ENCODE data around the gene RFT1.

Gene RFT1

DNA sequence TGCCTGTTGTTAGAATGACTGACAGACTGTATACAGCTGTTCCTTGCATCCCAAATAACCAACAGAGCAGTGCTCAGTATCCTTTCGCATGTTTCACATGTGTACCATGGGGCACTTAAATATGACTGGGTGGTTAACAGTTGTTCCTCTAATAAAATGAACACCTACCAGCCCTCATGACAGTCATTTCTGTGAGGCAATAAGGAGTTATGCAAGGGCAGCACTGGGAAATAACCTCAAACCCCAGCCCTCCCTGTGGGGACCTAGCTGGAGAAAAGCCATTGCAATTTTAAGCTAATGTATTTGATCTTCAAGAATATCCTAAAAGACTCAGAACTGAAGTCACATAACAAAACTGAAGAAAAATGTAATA lies 7.3 kb downstream of the RFT1 start:
- no peak for DNase-seq

DNA sequence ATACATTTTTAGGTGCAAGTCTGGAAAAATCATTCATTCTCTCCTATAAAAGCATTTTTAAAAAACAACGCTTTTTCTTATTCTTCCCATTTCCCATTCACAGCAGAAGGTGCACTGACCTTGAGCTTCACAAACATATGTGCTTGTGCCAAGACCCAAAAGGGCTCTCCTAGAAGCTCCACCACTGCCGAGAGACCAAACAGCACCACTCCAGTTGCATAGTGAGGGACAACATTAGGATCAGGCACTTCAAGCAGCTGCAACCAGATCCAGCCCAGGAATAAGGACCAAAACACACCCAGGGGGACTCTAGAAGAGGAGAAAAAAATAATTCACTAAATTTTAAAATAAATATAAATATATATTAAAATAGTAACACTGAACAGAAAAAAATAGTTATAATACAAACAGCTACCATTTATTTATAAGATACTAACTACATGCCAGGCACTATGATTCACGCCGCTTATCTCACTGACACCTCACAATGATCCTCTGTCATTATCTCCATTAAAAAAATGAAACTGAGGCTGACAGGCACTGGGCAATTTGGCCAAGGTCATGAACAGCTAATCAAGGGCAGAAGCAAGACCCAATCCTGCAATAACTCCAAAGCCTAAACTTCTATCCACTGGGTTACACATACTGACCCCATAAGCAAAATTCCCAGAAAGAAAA lies 7.8 kb downstream of the RFT1 start:
- no peak for DNase-seq

DNA sequence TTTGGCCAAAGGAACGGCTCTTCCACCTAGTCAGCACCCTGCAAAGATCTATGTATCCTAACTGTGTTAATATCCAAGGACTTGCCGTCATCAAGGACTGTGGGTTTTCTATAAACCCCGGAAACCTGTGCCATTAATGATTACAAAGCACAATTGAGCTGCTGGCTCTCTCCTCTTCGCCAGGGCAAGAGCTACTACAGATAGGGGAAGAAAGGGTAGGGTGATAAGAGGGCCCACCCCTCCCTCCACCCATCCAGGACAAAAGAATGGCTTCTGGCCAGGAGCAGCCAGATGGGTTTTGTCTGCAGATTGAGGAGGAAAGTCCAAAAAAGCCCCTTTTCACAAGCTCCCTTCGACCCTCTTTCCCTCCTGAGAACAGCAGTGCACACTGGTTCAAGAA lies 9.9 kb downstream of the RFT1 start:
- no peak for DNase-seq

DNA sequence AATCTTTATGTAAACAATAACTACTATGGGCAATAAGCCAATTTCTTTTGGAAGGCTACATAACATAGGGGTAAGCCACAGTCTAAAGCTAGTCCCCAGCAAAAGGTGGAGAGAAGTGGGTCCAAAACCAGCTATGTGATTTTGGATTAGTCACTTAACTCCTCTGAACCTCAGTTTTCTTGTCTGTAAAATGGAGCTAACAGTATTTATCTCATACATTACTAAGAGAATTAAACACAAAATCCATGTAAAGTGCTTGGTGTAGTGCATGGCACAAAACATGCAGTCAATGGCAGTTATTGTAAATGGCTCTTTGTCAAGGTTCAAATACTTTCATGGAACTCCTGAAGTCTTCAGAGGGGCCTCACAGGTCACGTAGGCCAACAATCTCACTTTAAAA lies 13.3 kb downstream of the RFT1 start:
- no peak for DNase-seq

DNA sequence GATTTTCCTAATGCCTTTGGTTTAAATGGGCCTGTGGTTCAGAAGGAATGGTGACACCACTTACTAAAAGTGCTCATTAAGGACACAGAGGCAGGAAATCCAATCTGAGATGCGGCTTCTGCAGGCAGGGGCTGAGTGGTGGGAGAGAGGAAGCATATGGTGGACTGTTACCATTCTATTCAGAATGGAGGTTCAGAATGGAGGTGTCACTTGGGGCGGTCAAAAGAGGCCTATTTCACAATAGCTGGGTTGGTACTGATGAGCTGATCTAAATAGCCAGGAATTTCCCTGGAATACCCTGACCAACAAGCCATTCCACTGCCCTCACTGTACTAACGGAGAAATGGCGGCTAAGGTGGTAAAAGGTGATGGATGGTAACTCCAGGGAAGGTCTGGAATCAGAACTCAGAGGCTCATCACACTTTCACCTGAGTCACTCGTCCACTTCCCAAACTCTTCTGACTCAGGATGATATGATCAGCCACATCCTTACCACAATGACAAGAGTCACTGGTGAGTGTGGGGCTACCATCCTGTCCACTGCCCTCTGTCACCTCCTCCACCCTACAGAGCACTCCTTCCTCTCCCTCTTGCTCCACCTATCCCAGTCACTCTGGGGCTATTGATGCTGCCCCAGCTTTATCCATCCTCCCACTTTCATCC lies 15.7 kb downstream of the RFT1 start:
- peak; percentile 60 for DNase-seq

DNA sequence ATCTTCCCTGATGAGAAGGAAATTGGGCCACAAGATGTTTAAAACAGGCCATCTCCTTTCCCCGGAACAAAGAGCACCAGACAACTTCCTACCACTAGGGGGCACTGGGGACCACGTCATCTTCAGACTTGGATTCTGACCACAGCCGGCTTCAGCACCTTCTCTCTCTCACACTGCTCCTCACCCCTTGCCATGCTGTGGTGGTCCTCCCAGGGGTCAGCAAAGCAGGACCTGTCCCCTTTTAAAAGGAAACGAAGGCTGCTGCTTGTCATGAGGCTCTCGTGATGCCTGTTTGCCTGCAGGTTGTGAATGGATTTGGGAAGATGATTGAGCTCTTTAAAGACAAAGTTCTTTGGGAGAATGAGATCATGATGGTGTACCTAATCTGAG lies 16.2 kb downstream of the RFT1 start:
- DNase-seq = peak; percentile 86

DNA sequence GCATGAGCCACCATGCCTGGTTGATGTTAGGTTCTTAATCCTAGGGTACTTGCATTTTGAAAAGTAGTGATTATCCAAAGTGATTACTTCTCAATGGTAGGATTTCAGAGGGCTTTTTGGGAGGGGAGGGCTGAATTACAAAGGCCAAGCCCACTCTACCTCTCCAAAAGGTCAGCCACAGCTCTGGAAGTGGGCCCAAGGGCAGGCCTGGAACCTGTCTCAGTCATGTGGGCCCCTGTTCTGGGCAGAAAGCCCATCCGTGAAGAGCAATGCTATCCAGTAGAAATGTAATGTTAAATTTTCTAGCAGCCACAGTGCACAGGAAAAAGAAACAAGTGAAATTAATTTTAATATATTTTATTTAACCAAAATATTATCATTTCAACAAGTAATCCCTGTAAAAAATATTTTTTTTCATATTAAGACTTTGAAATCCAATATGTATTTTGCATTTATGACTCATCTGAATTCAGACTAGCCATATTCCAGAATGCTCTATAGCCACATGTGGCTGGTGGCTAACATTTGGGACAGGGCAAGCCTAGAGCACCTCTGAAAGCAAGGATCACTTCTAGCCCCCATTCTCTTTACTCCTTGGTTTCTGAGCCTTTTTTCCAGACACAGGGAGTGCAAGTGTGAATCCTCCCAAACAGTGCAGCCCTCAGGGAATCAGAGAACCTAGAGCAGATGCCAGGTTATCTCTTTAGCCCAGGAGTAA lies 16.8 kb downstream of the RFT1 start:
- no peak for DNase-seq

DNA sequence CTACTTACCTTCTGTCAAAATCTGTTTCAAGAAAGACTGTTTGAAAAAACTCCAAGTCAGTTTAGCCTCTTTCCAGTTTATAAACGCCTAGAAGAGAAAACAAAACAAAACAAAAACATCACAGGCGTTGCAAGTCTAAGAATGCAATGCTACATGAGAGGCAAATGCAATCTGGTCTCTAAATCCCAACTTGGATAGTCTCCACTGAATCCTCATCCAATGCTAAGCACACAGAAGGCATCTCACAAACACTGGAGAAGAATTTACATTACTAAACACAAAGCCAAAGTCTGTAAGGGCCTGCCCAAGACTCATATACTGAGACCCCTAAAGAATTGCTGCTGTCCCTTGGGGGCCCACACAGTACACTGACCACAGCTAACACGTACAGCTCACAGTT lies 18.4 kb downstream of the RFT1 start:
- DNase-seq = no peak

DNA sequence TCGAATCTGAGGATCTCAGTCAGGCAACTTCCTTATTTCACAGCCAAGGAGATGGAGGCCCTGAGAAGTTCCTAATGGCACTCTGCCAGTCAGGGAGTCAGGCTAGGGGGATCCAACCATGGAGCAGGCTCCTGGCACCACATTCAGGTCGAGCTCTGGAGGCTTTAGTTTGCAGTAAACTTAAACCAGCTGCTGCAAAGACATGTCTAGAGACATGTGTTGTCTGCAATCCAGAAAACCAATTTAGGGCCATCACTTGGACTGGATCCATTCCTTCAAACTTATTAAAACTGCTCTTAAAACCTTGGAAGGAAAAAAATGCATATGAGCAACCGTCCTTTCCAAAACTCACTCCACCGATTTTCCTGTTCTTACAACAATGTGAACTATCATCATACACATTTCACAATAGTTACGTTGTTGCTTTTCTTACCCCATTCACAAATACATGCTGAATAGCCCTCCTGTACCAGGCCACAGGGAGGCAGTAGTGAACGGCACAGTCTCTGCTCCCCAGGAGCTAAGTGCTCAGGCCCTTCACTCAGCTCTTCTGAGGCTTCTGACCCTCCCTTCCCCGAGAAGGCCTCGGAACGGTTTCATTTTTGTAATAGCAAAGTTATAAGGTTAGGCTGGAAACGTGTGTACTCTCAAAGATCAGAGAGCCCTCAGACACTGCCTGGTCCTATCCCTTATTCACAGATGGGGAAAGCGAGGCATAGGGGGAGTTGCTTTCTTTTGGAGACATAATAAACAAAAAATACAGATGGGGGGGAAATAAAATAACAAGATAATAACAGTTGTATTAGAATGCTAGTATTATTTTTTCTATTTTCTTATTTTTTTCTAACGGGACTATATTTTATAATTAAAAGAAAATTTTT lies 20.1 kb downstream of the RFT1 start:
- DNase-seq = peak; percentile 81

DNA sequence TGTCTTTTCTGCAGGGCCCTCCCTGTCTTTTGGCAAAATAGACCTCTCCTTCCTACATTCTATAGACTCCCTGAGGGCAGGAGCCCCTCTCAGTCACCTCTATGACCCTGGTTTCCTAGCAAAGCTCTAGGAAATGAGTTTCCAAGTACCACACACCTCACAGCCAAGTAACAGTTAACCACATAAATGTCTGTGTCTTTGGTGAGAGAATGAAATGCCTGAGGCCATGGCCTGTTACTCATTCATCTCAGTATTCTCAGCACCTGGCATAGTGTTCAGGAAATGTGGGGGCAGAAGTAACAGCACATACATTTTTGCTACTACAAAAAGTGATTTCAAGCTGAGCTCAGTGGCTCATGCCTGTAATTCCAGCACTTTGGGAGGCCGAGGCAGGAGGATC lies 21.0 kb downstream of the RFT1 start:
- DNase-seq = peak; percentile 80

DNA sequence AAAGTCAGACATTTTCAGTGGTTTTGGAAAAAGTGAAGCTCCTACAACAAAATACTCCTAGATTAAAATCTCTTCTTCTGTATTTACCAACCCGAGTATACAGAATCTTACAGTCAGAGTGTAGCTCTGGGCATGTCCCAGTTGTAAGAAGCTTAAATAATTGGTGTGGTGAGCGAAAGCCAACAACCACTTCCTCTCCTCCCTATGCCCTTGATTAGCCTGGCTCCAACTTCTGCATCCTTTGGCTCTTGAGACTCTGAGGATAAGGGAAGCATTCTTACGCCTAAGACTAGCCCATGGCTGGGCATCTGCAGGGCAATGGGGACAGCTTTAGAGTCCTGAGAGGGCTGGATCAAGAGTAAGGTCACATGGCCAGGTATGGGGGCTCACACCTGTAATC lies 25.5 kb downstream of the RFT1 start:
- DNase-seq = peak; percentile 10

DNA sequence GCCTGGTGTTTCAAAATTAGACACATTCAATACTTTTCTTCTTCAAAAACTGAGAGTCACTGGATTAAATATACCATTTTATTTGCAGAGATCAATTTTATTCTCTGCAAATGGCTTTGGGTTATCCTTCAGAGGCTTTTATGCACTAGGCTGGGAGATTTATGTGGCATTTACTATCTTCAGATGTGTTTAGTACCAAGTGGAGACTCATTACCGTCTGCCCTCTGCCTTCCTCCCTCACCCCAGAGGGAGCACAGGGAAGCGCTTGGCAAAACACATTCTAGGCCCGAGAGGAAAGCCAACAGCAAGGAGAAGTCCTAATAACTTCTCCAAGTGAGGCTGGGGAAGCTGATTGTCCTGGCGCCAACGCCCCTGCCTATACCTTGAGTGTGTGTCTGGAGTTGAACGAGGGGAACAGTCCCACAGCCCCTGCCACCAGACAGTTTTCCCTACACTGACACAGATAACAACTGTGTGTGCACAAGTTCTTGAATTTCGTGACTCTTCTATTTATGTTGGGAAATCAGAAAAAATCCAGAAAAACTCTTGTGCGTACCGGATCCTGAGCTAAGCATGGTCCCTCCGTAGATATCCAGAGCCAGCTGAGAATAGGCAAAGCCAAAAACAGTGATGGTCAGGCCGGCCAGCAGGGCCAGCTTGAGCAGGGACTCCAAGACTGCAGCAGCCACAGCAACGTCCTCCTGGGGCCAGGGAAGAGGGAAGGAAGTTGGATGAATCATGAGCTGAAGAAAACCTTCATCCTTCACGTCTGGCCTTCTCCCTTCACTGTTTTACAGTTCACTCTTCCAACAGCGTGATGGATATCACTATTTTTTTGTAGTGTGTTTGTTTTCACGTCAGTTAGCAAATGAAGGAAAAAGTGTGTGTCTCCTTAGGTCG lies 26.6 kb downstream of the RFT1 start:
- DNase-seq = no peak

DNA sequence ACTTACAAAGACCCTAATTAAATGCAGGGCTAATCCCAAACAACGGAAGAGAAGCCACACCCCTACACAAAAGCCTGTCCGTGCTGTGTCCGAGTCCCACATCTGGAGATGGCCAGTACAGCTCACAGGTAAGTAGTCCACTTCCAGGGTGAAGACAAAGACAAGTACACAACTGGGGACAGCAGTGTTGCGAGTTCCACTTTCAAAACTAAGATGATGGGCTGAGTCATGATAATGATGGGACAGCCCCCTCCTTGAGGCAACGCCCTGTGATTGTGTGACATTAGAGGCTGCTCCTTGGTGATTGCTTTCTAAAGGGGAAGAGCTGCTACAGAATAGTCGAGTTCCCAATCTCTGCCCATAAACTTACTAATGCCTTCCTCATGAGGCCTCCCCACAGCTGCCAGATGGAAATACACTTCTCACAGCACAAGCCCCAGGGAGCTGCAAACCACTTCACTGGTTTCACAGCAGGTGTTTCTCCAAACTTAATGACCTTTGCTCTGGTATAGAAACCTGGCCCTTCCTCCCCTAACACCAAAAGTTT lies 27.6 kb downstream of the RFT1 start:
- DNase-seq = peak; percentile 77

DNA sequence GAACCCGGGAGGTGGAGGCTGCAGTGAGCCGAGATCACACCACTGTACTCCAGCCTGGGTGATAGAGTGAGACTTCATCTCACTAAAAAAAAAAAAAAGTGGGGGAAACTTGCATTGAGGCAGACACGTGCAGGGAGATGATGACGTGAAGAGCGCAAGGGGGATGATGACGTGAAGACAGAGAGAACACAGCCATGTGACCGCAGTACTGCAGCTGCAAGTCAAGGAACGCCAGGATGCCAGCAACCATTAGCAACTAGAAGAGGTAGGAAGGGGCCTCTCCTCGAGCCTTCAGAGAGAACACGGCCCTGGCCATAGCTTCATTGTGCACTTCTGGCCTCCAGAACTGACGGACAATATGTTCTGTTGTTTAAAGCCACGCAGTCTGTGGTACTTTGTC lies 28.3 kb downstream of the RFT1 start:
- DNase-seq = no peak

DNA sequence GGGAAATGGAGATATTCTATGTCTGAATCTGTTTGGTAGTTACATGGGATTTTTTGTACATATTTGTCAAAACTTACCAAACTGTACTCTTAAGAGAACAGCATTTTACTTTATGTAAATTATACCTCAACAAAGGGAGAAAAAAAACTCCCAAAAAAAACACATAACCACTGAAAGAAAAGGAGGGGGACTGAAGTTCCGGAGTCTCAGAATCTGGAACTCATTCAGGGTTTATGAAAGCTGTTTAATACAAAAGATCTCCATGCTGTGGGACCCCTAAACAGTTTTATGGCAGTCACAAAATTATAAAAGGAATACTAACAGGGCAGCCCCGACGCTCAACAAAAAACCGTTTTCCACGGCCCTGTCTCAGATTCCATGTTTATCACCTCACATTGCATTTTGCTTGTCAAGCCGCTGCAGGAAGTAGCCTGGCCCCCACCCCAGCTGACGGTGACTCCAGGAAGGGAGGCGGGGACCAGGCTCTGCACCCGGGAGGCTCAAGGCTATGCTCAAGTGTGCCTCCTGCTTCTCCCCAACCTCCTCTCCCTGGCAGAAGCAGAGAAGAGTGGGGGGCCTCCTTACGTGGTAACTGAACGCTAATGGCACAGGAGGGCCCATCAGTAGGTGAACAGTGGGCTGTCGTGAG lies 29.3 kb downstream of the RFT1 start:
- DNase-seq = no peak

DNA sequence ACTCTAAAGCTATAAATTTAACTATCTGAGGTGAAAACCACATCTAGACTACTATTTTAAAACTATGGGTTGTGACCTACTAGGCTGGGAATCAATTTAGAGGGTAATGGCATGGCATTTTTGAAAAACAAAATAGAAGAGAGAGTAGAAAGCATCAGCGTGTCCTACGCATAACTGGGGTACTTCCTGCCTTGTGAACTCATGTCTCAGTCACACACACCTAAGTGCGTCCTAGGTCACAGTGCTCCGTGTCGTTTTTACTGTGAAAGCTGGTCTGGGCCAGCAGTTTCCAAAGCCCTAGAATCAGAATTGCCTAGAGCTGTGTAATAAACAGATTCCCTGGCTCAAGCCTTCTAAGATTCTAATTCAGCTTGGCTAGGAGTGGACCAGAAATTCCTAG lies 32.3 kb downstream of the RFT1 start:
- DNase-seq = no peak

DNA sequence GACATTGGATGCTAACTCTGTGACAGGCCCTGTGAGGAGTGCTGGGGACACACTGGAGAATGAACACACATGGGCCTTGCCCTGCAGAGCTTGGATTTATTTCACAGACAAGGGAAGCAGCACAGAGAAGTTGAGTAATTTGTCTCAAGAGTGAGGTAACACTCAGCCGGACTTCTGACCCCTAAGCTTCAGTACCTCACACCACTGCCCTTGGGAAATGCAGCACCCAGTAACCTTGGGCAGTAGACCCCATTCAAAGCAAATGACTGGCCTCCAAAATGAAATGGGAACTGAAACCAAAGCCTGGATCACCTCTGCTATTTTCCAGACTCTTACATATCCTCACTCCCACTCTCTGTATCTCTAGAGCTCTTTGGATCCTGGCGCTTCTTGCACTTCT lies 37.3 kb downstream of the RFT1 start:
- DNase-seq = no peak

DNA sequence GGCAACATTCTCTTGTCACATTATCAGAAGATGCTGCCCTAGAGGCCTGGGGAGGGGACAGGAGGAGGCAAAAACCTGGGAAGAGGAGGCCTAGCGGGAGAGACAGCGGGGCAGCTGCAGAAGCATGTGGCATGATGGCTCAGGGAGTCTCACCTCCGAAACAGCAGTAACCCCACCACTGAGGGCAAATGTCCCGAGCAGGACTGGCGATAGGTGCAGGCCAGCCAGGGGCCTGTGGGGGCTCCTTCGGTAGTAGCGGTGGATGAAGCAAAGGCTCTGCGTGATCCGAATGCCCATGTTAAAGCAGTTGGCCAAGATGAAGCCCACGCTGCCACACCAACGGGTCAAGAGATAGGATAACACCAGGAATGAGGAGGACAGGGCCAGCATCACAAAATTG lies 38.0 kb downstream of the RFT1 start:
- no peak for DNase-seq

DNA sequence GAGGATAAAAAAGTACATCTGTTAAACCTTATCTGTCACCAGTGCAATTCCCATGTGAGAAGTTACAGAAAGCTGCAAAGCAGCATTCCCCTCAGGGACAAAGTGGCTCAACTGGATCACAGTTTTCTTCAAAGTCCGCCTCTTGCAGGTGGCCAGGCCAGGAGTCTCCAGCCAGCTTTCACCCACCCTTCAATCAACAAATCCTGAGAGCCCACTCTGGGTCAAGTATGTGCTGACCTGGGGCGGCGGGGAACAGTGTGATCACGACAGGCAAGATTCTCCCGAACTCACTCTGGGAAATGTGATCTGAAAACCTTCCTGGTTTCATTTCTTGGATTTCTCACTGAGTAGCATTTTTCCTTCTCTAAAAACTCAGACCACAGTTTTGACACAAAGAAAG lies 39.2 kb downstream of the RFT1 start:
- DNase-seq = no peak

DNA sequence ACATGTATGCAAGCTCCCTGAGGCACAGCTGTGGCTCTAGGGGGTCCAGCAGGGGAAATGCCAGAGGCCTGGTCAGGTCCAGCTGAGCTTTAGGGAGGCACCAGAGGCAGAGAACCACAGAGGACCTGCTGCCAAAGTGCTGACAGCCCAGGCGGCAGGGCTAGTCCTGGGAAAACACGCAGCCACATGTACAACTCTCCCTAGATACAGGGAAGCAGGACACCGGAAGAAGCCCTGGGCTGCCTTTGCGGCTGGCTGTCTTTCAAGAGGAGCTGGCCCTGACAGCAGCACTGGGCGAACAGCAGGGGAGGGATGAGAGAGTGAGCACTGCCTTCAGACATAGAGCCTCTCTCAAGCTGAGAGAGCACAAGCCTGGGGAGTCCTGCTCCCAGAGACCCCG lies 40.7 kb downstream of the RFT1 start:
- DNase-seq = no peak

DNA sequence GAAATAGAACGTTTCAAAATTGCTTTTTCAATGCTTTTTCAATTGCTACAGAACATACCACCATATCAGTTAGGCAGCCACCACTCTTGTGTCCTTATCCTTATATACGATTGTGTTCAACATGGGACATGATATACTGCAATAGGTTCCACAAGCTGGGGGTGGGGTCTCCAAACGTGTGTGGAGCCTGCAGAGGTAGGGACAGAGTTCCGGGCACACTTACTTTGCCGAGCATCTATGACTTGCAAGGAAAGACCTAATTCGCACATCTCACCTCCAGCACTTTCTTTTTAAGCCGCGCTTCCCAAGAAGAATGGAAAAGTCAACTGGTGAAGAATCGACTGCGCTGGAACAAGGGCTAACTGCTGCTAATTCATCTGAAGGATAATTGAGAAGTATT lies 44.8 kb downstream of the RFT1 start:
- no peak for DNase-seq
